Pancreas (tissue), 10 donors: ENCODE data around the gene PPARA. TPM values are rescaled to one million over a fixed set of nuclear protein-coding genes. Genes with fewer than 3 reads are reported as not detected.

ENCODE experiments used
- ATAC-seq, 4 donors: fragments of 200-7000 bp; cut with Tn5 transposase; one replicate each; pipeline versions ENCODE4 v1.8.0 to v1.9.1; 2020; ENCODE audit warnings: mild to moderate bottlenecking in 4 of 4, moderate library complexity in 4 of 4
- DNase-seq, 6 donors: peaks; one replicate each; pipeline ENCODE4 v3.0.0-alpha.2; 2020
- FAIRE-seq: peaks from 2 replicates; lab custom pipeline; 2012; peaks lifted over from hg19 to GRCh38; lab: Jason Lieb, UNC
- H3K27ac ChIP-seq, 4 donors: fragments of 200-600 bp; sonication (generic); 1 replicate in 3 of 4; 2 replicates in 1 of 4; pipeline versions ENCODE4 v1.5.0 to v1.8.0; 2020
- H3K27me3 ChIP-seq, 4 donors: fragments of 200-600 bp; one replicate each; pipeline ENCODE4 v1.8.0; 2021
- H3K36me3 ChIP-seq, 3 donors: fragments of 200-600 bp; sonication (generic) in 1 of 3; one replicate each; pipeline versions ENCODE4 v1.5.0 to v1.8.0; 2020 to 2021
- H3K4me1 ChIP-seq, 3 donors: fragments of 200-600 bp; one replicate each; pipeline ENCODE4 v1.8.0; 2021
- H3K4me3 ChIP-seq, 4 donors: fragments of 200-600 bp; sonication (generic) in 2 of 4; one replicate each; pipeline versions ENCODE4 v1.5.0 to v1.8.0; 2020 to 2021
- H3K9me3 ChIP-seq, 4 donors: fragments of 200-600 bp; one replicate each; pipeline ENCODE4 v1.8.0; 2021
- WGBS, 2 donors: extraction: QIAGEN DNeasy Blood & Tissue Kit; methylation state at CpG; one replicate each; pipeline ENCODE4 v1.1.7; 2013; 5-methylcytosine and 5-hydroxymethylcytosine counted together
- intact Hi-C, 3 donors: fragments of 100-400 bp; cut with DNase I; formaldehyde crosslinking; loops; one replicate each; pipeline versions ENCODE4 v1.11.1 to v1.14.2; 2022
- polyA plus RNA-seq, 2 donors: library from polyadenylated mRNA; stranded (reverse); fragments of 200-250 nt; gene quantifications; one replicate each; pipeline ENCODE4 v1.2.3, GENCODE V29; 2013
- total RNA-seq, 6 donors: library from RNA; stranded (reverse); fragmentation: NEBNext Ultra II Directional in 4 of 6; extraction: Animal tissue kit (Norgen Biotek cat#: 25700) in 4 of 6; gene quantifications; one replicate each; pipeline versions ENCODE4 v1.2.1 to v1.2.4, GENCODE V29; 2021 to 2023
- TF ChIP-seq, protein P1 (sequence below), 4 donors: fragments of 200-600 bp; sonication (generic) in 3 of 4; IDR thresholded peaks; one replicate each; pipeline versions ENCODE4 v1.5.0 to v1.8.0; 2021; ENCODE audit warnings: antibody characterized with exemption in 4 of 4
- donor health status: healthy with polysubstance abuse.
- donor health status: DM: no; HTN: no; CAD: no; lungs with moderate emphysema.
- donor health status: DM: no; HTN: no; CAD: no.
- donor health status: control.
- donor health status: control.
- donor health status: Bipolar disorder and iron deficiency.
- donor health status: DM: yes; HTN: yes; CAD: no.
- donor health status: DM: no; HTN: no; CAD: no.
- donor health status: DM: no; HTN: no; CAD: no.
- donor health status: DM: yes; HTN: yes; CAD: no.

The PPARA gene
- total and polyA plus RNA-seq, 8 donors = 4.1 to 24.5 (median 14.7) TPM

DNA sequence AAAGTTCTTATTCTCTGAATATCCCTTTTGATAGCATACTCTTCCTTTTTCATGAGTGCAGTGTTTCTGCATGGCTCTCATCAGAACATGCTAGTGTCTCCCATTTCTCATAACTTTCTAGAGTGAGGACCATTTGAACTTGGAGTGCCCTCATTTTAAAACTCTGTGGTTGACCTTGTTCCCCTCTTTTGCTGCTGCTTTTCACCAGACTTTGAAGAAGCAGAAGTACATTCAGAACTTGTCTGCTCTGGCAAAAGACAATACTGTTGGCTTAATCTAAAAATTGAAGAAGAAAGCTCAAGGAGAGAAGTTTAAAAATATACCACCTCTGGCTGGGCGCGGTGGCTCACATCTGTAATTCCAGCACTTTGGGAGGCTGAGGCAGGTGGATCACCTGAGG lies 35.0 kb downstream of the PPARA start:
- Histone ChIP-seq H3K9me3 (no peaks in the 10 kb centered on the region), H3K36me3 (no peaks in the 10 kb centered on the region), H3K4me3 (no peak overlapping the region), H3K27me3 (no peaks in the 10 kb centered on the region), H3K4me1 (peaks cover 0 to 3% (median 0%) of the 10 kb centered on the region in 3 donors), H3K27ac (no peak overlapping the region)
- WGBS, 2 donors = 94 to 100% methylated on average over 2 of the region's 2 CpGs
- ATAC-seq (no peak), DNase-seq (no peak), FAIRE-seq (no peak)
- intact Hi-C loops = no loop called here
- TF ChIP-seq, protein P1, sequence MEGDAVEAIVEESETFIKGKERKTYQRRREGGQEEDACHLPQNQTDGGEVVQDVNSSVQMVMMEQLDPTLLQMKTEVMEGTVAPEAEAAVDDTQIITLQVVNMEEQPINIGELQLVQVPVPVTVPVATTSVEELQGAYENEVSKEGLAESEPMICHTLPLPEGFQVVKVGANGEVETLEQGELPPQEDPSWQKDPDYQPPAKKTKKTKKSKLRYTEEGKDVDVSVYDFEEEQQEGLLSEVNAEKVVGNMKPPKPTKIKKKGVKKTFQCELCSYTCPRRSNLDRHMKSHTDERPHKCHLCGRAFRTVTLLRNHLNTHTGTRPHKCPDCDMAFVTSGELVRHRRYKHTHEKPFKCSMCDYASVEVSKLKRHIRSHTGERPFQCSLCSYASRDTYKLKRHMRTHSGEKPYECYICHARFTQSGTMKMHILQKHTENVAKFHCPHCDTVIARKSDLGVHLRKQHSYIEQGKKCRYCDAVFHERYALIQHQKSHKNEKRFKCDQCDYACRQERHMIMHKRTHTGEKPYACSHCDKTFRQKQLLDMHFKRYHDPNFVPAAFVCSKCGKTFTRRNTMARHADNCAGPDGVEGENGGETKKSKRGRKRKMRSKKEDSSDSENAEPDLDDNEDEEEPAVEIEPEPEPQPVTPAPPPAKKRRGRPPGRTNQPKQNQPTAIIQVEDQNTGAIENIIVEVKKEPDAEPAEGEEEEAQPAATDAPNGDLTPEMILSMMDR (IDR thresholded peaks at IDR 0.05) = no peak

DNA sequence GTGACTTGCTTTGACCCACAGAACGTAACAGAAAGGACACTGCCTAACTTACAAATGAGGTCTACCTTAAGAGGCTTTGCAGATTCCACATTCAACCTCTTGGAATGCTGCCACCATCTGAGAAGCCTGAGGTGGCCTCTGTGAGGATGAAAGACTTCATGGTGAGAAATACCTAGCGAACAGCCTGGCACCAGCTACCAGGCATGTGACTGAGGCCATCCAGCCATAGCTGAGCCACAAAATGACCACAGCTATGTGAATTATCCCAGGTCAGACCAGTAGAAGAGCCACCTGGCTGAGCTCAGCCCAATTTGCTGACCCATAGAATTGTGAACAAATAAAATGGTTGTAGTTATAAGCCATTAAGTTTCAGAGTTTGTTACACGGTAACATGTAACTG lies 37.5 kb downstream of the PPARA start:
- no peak for ATAC-seq
- H3K4me3 ChIP-seq = no peak overlapping the region
- TF ChIP-seq, protein P1 (IDR thresholded peaks at IDR 0.05) = no peak
- DNase-seq = no peak
- no peak for FAIRE-seq
- no peaks in the 10 kb centered on the region for H3K27me3 ChIP-seq
- intact Hi-C loops = no loop called here
- no peaks in the 10 kb centered on the region for H3K36me3 ChIP-seq
- peaks cover 0 to 3% (median 0%) of the 10 kb centered on the region in 3 donors for H3K4me1 ChIP-seq
- WGBS, 2 donors = 95 to 100% methylated on average over 3 of the region's 3 CpGs
- H3K9me3 ChIP-seq = no peaks in the 10 kb centered on the region
- H3K27ac ChIP-seq = no peak overlapping the region

DNA sequence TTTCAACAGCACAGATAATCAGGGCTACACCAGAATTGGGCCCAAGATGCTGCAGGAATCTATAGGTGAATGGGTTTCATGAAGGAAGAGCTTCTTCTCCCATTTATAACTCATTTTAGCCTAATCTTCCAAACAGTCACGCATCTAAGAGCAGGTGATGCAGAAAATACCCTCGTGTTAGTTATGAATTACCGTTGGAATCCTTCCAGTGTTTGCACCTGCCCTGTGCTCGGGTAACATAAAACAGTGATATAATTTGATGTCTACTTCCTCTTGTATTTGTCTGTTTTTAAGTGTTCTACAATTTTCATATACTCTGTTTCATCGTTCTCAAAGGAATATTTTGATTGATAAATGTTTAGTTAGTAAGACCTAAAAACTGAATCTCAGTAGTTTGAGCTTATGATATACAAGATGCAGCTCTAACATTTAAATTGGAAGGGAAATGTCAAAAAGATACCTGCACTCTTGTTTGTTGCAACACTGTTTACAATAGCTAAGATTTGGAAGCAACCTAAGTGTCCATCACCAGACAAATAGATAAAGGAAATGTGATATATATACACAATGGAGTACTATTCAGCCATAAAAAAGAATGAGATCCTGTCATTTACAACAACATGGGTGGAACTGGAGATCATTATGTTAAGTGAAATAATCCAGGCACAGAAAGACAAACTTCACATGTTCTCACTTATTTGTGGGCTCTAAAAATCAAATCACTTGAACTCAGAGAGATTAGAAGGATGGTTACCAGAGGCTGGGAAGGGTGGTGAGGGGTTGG lies 42.1 kb downstream of the PPARA start:
- Histone ChIP-seq H3K36me3 (no peaks in the 10 kb centered on the region), H3K27ac (no peak overlapping the region), H3K4me3 (no peak overlapping the region), H3K4me1 (peaks cover 0 to 3% (median 0%) of the 10 kb centered on the region in 3 donors), H3K9me3 (no peaks in the 10 kb centered on the region), H3K27me3 (no peaks in the 10 kb centered on the region)
- TF ChIP-seq, protein P1 (IDR thresholded peaks at IDR 0.05) = no peak
- no peak for DNase-seq
- no peak for ATAC-seq
- 71 to 81% methylated on average over 5 of the region's 5 CpGs for WGBS, 2 donors
- no peak for FAIRE-seq
- intact Hi-C loops = no loop called here

DNA sequence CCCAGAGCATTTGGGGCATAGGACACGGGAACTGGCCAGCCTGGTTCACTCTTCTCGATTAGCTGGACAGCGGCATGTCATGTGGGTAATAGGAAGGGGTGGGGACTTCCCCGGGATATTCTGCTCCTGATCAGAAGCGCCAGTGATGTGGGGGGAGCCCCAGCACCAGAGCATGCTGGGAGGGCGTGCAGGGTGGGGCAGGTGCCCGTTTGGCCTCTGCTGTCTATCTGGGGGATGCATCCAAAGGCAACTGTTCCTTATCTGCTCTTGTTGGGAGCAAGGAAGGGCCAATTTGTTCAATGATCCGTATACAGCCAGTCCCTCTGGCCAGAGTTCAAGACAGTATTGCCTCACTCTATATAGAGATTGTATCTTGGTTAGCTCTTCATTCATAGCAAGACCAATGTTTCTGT lies 43.6 kb downstream of the PPARA start:
- H3K27ac ChIP-seq = no peak overlapping the region
- no peak for DNase-seq
- WGBS, 2 donors = 67 to 71% methylated on average over 8 of the region's 8 CpGs
- no peak overlapping the region for H3K4me3 ChIP-seq
- intact Hi-C loops = no loop called here
- TF ChIP-seq, protein P1 (IDR thresholded peaks at IDR 0.05) = no peak
- no peaks in the 10 kb centered on the region for H3K27me3 ChIP-seq
- ATAC-seq = peak in 1 of 4 donors; percentile 39
- H3K36me3 ChIP-seq = peaks cover 0 to 4% (median 3%) of the 10 kb centered on the region in 3 donors
- no peak for FAIRE-seq
- H3K4me1 ChIP-seq = peaks cover 0 to 3% (median 0%) of the 10 kb centered on the region in 3 donors
- H3K9me3 ChIP-seq = no peaks in the 10 kb centered on the region
